ENCODE data around the gene TSPAN14.

DNA sequence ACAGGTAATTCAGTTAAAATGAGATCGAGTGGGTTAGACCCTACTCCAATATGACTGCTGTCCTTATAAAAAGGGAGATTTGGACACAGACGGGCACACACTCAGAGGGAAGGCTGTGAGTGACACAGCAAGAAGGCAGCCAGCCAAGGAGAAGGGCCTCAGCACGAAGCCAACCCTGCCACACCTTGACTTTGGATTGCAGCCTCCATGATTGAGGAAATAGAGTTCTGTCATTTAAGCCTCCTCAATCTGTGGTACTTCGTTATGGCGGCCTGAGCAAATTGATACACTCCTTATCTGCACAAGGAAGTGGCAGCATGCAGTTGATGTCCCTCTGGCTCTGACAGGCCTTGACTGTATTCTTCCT lies 127.3 kb downstream of the TSPAN14 start:
- TF ChIP-seq, protein P1, sequence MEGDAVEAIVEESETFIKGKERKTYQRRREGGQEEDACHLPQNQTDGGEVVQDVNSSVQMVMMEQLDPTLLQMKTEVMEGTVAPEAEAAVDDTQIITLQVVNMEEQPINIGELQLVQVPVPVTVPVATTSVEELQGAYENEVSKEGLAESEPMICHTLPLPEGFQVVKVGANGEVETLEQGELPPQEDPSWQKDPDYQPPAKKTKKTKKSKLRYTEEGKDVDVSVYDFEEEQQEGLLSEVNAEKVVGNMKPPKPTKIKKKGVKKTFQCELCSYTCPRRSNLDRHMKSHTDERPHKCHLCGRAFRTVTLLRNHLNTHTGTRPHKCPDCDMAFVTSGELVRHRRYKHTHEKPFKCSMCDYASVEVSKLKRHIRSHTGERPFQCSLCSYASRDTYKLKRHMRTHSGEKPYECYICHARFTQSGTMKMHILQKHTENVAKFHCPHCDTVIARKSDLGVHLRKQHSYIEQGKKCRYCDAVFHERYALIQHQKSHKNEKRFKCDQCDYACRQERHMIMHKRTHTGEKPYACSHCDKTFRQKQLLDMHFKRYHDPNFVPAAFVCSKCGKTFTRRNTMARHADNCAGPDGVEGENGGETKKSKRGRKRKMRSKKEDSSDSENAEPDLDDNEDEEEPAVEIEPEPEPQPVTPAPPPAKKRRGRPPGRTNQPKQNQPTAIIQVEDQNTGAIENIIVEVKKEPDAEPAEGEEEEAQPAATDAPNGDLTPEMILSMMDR (conservative IDR thresholded peaks at IDR 0.05; ENCODE audit: low read depth, low read length): no peak
- TF ChIP-seq EZH2 (IDR thresholded peaks at IDR 0.05; ENCODE audit: low read length, unreplicated experiment): no peak

Data from PC-3 (cell line).